Measurements from ENCODE around the gene LY9.
"Not testable (repeated sequence)": the region's sequence is repeated elsewhere in the genome, so short reads cannot be mapped to it uniquely, and the experiment has no call there.

Gene LY9

GRCh38 chr1:160774886-160775719 lies 20.9 kb upstream of the LY9 start:
- no peak for DNase-seq (ENCODE audit: low read depth in 2 of 2)

- DNase-seq (ENCODE audit: low read depth in 2 of 2), result no peak
These were observed 19.8 kb upstream of the LY9 start for GRCh38 chr1:160776178-160776577.

DNA sequence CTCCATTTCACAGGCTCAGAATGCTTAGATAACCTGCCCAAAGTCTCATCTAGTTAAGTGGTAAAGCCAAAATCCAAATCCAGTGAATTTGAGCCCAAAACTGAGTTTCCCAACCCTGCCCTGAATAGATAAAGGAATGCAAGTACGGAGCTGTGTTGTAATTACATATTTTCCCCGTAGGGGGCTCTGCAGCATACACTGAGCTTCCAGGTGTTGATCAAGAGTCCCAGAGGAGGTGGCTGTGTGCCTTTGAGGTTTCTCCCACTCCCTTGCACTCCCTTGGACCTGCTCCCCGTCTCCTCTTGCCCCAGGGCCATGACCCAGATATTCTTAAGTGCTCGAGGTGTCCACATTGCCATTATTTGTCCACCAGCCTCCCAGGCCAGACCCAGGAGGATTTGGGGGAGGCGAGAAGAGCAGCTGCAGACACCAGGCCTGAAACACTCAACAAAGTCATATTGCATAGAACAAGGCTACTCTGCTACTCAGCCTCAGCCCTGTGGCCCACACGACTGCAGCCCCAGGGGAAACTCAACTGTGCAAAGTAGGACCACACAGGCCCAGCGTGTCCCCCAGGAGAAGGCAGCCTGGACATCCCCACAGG lies 18.4 kb upstream of the LY9 start:
- DNase-seq (ENCODE audit: low read depth in 2 of 2), result no peak

GRCh38 chr1:160778976-160779375 lies 17.0 kb upstream of the LY9 start:
- no peak for DNase-seq (ENCODE audit: low read depth in 2 of 2)

GRCh38 chr1:160779626-160780397 lies 16.2 kb upstream of the LY9 start:
- DNase-seq (ENCODE audit: low read depth in 2 of 2), result no peak

- no peak for DNase-seq (ENCODE audit: low read depth in 2 of 2)
These were observed 15.6 kb upstream of the LY9 start for GRCh38 chr1:160780398-160780755.

DNA sequence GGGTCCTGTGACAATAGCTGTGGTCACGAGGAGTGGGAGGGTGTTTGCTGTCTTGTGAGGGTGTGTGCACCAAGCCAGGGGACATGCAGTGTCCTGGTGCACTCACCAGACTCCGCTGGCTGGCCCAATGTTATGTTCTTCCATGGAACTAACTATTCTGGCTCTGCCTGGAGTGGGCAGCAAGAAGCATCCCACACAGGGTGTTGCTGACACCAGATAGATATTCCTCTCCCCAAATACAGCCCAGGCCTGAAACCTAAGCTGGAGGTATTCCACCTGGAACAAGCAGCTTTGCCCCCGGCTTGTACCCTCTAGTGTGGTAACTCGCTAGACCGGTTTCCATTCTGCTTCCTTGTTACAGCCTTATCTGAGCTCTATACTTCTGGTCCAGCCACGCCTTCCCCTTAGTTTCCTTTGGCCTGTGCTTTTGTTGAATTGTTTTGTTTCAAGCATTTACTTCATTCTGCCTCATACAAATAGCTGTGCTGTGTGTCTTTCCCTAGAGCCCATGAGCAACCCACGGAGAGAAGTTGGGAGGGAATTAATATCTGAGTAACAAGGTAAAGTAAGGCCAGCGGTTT lies 14.7 kb upstream of the LY9 start:
- DNase-seq (ENCODE audit: low read depth in 2 of 2), result no peak

DNA sequence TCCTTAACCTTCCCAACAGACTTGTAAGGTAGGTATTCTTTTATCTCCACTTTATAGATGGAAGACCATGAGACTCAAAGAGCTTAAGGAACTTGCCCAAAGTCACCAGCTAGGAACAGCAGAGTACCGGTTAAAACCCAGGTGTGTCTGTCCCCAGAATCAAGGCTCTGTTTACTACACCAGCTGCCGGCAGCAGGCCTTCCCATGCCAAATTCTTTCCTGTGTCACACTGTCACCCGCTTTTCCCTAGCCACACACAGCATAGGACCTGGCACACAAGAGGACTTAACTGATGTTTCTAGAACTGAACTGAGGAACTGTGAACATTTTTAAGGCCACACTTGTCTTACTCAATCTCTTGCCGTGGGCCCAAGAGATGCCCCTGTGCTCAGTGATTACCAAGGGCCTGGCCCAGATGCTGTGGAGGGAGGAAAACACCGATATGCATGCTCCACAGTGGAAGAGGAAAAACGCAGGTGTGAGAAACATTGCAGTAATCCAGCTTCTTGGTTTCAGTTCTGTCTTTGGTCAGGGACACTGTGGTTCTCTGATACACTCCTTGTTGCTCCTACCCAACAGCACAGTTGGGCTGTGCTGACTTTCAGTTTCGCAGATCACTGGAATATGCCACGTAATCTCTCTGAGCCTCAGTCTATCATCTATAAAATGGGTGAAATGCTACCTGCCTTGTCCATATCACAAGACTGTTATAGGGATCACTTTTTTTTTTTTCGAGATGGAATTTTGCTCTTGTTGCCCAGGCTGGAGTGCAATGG lies 13.9 kb upstream of the LY9 start:
- no peak for DNase-seq (ENCODE audit: low read depth in 2 of 2)

- DNase-seq (ENCODE audit: low read depth in 2 of 2), result not testable (repeated sequence)
These were observed 12.8 kb upstream of the LY9 start for GRCh38 chr1:160782988-160783765.

- DNase-seq (ENCODE audit: low read depth in 2 of 2), result no peak
These were observed 6.8 kb upstream of the LY9 start for GRCh38 chr1:160789051-160789701.

DNA sequence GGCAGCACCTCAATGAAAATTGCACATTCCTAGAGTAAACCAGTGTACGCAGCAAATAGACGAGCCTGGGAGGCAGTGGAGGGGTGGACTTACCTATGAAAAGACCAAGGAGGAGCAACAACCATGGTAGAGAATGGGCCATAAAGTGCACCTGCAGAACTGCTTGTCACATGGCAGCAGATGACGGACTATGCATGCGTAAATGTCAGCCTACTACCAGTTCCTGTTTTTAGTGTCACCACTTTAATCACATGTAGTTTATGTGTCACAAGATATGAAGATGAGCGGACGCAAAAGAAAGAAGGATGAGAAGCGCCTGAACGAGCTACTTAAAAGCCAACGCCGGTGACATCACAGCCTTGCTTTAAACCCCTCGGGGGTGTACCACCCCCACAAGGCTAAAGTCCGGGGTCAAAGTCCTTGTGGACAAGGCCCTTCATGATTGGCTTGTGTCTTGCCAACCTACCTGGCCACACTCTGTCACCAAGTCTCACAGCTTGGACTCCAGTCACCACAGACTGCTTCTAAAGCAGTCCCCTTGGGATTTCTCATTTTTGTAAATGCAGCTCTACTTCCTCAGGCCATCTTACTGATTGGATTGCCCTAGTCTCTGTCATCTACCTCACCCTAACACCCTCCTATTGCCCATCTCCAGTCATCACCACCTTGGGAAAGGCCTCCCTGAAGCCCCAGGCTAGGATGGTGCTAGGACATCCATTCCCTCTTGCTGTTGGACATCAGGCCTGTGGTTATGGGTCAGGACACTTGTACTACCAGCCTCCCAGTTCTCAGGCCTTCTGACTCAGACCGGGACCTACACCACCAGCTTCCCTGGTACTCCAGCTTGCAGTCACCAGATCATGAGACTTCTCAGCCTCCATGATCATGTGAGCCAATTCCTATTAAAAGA lies 6.0 kb upstream of the LY9 start:
- no peak for DNase-seq (ENCODE audit: low read depth in 2 of 2)

GRCh38 chr1:160794376-160794775 lies 1.6 kb upstream of the LY9 start:
- DNase-seq (ENCODE audit: low read depth in 2 of 2), result no peak

GRCh38 chr1:160797271-160797709 lies 1.3 kb downstream of the LY9 start:
- DNase-seq (ENCODE audit: low read depth in 2 of 2), result no peak

DNA sequence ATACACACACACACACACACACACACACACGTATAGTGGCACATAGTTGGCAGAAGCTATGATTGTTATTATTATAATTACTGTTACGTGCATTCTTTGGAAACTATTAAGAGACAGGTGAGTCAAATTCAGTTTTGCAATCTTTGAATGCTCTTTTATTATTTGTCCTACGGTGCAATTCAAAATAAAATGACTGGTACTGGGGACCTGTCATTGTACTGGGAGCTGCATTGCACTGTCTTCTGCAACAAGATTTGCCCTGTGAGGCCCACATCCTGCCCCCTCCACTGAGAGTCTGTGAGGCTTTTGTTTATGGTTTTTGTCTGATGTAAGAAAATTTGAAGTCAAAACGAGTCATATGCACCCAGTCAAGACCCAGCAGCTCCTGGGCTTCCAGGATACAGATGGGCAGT lies 1.9 kb downstream of the LY9 start:
- no peak for DNase-seq (ENCODE audit: low read depth in 2 of 2)

GRCh38 chr1:160798439-160798838 lies 2.5 kb downstream of the LY9 start:
- no peak for DNase-seq (ENCODE audit: low read depth in 2 of 2)

GRCh38 chr1:160799641-160800040 lies 3.7 kb downstream of the LY9 start:
- DNase-seq (ENCODE audit: low read depth in 2 of 2), result no peak

GRCh38 chr1:160800142-160800541 lies 4.2 kb downstream of the LY9 start:
- DNase-seq (ENCODE audit: low read depth in 2 of 2), result no peak

DNA sequence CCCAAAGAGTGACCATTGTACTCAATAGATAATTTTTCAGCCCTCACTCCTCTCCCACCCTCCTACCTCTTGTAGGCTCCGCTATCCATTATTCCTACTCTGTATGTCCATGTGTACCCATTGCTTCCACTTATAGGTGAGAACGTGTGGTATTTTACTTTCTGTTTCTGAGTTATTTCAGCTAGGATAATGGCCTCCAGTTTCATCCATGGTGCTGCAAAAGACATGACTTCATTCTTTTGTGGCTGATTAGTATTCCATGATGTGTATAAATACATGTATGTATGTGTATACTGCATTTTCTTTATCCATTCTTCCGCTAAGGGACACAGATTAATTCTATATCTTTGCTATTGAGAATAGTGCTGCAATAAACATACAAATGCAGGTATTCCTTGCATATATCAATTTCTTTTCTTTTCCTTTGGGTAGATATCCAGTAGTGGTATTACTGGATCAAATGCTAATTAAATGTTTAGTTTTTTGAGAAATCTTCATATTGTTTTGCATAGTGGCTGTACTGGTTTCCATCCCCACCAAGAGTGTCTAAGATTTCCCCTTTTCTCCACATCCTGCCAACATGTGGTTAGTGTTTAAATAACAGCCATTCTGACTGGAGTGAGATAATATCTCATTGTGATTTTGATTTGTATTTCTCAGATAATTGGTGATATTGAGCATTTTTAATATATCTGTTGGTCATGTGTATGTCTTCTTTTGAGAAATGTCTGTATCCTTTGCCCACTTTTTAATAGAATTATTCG lies 4.9 kb downstream of the LY9 start:
- no peak for DNase-seq (ENCODE audit: low read depth in 2 of 2)

All from stimulated activated CD8-positive, alpha-beta memory T cell treated with anti-CD3 and anti-CD28 coated beads, Interleukin-15, amount 100 ng/mL, for 4 hours (primary cell).